SH-SY5Y (cell line): Measurements from ENCODE around the gene STX16.

Source experiments
- GATA2 ChIP-seq: IDR thresholded peaks from 2 replicates; pipeline ENCODE4 v1.6.1; 2011; ENCODE audit warnings: mild to moderate bottlenecking, low read depth, low read length
- GATA3 ChIP-seq: IDR thresholded peaks from 2 replicates; pipeline ENCODE4 v1.6.1; 2011; ENCODE audit warnings: low read depth, mild to moderate bottlenecking, low read length, moderate library complexity

Gene STX16, protein sequence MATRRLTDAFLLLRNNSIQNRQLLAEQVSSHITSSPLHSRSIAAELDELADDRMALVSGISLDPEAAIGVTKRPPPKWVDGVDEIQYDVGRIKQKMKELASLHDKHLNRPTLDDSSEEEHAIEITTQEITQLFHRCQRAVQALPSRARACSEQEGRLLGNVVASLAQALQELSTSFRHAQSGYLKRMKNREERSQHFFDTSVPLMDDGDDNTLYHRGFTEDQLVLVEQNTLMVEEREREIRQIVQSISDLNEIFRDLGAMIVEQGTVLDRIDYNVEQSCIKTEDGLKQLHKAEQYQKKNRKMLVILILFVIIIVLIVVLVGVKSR

DNA sequence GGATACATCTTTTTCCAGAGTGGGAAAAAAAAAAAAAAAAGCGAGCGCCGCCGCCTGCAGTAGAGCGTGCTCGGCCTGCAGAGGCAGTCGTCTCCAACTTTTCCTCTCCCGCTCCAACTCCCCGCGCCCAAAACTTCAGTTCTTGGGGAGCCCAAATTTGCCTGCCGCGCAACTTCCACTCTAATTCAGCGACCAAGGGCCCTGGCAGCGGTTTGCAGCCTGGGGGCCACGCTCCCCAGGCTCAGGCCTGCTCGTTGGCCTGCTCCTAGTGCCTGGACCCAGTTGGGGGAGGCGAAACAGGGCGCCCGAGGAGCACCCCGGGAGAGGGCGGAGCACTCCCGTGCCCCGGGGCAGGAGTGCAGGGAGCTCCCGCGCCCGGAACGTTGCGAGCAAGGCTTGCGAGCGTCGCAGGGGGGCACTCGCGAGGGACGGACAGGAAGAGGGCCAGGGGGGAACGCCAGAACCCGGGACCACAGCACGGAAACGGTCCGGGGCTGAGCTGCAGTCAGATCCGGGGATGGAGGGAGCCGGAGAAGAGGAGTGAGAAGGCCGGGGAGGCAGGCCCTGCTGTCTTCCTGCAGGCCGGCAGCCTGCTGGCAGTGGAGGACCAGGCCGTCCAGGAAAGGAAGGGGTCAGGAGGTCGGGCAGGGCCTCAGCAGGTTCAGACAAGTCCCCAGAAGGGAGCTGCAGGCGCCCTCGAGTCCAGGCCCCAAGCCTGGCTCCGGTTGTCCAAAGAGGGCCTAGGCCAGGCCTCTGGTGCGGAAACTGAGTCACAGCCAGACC lies at the start of gene STX16:
Gene STX16, plus strand, starts transcription at position 508 of the 783 bp plus-strand sequence. CDS start 724 bp downstream, outside the sequence.
- TF ChIP-seq GATA3 (no peak), GATA2 (no peak)

DNA sequence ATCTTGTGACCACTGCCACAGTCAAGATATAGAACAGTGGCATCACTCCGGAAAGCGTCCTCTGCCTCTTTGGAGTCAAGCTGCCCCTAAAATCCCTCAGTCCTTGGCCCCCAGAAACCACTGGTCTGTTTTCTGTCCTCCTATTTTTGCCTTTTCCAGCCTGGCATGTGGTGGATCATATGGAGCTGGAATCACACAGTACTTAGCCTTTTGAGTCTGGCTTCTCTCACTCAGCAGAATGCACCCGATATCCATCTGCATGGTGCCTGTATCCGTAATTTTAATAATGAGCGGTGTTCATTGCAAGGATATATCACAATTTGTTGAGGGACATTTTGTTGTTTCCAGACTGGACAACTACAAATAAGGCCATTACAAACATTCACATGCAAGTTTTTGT lies 49.0 kb upstream of the STX16 start:
- TF ChIP-seq GATA3 = peak; percentile 66; the same call in 1 of the 2 replicates
- peak; percentile 83 for TF ChIP-seq GATA2

DNA sequence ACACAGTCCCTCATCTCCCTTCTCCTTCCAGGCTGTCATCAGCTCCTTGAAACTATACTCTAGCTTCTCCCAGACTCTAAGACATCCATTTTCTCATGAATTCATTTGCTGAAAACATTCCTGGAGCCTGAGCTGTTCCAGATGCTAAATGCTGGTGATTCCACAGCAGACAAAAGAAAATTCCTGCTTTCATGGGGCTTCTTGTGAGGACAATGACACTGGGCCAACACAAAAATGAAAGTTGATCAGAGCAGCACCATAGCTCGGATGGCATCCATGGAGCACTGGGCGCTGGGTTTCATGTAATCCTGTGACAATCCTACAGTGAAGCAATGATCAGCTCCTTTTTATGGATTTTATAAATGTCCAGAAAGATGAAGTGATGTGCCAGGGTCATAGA lies 47.4 kb upstream of the STX16 start:
- no peak for TF ChIP-seq GATA2
- TF ChIP-seq GATA3 = no peak

DNA sequence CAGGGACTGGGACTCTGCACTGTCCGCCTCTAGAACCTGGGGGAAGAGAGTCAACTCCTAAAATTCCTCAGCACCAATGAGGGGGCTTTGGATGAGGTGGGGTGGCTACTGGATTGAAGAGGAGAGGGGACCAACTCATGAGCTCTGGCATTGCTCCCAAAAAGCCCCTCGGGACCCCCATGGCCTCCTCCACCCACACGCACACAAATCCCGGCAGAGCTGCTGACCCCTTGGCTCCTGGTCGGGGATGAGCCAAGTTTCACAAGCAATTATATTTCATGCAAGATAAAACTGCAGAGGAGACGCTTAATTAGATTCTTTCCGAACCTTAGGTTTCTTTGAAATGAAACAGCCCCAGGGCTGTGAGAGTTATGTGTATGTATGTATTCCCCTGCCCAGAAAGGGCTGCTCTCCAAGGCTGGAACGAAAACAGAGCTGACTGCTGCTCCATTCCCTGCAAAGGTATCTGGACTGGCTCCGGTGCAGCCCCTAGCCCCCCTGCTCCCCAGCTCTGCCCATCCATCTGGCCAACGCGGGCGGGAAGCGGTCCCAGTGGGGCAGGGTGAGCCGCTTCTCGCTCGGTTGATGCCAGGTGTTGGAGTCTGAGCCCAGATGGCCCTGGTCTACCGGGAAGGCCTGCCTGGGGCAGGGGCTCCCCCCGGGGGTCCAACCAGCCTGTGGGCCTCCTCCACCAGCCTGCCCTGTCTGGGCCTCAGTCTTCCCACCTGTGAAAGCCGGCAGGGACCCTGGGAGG lies 46.8 kb upstream of the STX16 start:
- TF ChIP-seq GATA3 = no peak

DNA sequence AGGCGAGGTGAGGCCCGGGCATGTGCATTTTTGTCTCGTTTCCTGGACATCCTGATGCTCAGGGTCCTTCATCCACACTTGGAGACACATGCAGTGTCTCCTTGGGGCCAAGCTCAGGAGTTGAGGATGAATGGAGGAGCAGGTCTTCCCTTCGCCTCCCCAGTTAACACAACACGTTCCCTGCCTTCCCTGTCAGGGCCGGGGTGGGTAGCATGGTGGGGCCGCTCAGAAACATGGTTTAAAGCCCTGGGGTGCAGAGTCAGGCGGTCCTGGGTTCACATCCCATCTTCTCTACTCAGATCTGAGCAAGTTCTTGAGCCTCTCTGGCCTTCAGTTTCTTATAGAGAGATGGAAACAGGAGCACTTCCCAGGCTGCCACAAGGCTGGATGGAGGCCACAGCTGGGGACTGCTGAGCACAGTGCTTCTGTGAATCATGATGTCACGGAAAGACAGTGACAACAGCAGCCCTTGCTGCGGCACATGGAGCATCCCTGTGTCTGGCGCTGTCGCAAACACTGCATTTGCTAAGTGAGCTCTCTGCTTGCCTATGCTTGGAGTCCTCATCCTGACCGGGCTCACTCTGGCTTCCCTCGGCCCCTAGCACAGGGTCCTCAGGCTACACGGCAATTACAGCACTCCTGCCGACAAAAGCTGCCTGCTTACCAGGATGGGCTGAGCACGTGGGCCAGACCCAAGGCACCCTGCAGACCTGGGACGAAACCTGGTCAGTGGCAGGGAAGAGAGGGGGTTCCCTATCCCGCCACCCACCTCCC lies 45.6 kb upstream of the STX16 start:
- TF ChIP-seq GATA3 = no peak
- TF ChIP-seq GATA2 = no peak

DNA sequence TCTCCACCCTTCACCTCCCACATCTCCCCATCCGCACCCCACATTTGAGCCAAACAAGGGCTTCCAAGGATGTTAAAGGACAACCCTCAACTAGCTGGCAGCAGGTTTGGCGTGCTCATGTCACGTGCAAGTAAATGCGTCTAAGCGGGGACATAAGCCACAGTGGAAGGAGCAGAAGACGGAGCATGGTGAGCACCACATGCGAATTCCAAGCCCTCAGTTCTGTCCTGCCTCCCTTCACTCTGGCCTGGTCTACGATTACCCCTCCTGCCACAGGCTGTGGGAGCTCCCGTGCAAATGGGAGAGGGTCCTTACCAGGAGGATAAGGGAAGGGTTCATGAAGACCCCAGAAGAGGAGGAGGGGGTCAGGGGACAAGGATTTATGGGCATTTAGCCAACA lies 44.9 kb upstream of the STX16 start:
- TF ChIP-seq GATA3 (no peak), GATA2 (no peak)

DNA sequence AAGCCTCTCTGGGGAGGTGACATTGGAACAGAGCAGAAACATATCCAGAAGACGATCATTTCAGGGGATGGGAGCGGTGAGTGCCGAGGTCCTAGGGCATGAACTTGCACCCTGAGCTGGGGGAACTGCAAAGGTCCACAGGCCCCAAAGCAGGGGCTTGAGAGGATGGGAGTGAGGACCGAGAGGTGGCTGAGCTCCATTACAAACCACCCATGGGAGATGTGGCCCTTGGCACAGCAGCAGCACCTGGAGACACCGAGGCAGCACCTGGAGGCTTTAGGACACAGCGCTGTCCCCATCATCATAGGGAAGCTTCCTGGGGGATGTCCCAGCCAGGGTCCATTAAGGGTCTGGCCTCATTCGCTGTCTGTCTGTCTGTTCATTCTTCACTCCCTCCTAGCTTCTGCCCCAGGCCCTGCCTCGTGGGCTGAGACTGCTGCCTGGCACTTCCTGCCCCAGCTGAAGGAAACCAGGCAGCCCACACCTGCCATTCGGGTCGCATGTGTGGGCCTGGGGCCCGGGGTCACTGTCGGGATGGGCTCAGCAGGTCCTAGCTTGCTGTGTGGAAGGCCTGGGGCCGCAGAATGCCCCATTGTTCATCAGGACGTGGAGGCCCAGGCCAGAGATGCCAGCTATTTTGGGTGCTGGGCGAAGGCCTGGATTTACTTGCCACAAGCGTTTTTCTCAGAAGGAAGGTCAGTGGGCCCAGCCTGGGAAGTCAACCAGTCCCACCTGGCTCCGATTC lies 42.8 kb upstream of the STX16 start:
- TF ChIP-seq GATA2 = no peak
- TF ChIP-seq GATA3 = no peak

DNA sequence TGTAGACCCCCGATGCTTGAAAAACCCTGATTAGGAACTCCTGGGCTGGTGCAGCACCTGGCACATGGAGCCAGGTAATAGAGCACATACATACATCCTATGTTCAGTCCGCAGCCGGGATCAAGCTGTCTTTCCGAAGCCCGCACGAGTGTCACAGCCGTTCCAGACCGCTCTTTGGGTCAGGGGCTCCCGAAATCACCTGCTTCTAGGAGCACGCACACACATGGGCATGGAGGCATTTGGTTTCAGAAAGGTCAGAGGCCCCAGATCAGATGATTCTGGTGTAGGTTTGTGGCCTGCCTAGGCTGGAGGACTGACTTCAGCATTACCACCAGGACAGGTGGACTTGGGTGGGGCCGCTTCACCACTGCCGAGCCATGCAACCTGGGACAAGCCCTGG lies 42.1 kb upstream of the STX16 start:
- TF ChIP-seq GATA3 (no peak), GATA2 (no peak)

DNA sequence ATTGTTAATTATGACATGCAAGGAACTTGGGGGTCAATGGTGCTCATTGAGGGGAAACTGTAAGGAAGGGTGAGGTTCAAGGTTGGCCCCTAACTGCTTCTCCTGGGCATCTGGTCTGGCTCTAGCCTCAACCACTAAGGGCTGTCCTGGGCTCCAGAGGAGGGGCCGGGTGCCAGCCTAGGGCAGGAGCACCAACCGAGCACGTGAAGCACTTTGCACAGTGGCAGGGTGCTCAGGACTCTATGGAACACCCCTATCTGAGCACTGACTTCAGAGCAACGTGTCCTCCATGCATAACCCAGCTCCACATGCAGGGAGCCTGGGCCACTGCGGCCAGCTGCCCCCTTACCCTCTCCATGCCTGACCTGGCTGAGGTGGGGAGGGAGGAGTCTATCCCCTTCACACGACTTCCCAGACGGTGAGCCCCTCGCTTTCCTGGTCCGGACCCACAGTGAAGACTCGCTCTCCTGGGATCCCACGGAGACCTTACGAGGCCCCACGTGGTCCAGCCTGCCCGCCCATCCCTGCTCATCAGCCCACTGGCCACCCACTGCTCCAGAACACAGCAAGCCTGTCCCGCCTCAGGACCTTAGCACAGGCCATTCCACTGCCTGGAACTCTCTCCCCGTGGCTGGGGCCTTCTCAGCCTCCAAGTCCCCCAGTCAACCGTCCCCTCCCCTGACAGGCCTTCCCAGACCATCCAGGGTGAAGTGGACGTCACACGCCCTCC lies 40.8 kb upstream of the STX16 start:
- TF ChIP-seq GATA2 = no peak
- TF ChIP-seq GATA3 = no peak

DNA sequence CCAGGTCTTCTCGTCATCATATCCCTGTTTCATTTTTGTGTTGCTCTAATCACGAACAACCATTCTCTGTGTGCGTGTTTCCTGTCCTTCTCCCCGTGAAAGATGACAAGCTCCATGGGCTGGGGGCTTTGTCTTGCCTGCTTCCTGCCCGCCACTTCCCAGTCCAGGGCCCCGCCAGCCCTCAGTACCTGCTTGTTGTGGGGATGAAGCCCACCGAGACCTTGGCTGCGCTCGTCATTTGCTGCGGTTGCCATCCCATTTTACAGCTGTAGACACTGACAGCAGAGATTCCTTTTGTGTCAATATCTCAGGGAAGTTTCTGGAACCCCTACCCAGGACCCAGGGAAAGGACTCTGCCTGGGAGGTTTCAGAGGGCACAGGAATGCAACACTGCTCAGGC lies 40.3 kb upstream of the STX16 start:
- TF ChIP-seq GATA2 (no peak), GATA3 (no peak)

DNA sequence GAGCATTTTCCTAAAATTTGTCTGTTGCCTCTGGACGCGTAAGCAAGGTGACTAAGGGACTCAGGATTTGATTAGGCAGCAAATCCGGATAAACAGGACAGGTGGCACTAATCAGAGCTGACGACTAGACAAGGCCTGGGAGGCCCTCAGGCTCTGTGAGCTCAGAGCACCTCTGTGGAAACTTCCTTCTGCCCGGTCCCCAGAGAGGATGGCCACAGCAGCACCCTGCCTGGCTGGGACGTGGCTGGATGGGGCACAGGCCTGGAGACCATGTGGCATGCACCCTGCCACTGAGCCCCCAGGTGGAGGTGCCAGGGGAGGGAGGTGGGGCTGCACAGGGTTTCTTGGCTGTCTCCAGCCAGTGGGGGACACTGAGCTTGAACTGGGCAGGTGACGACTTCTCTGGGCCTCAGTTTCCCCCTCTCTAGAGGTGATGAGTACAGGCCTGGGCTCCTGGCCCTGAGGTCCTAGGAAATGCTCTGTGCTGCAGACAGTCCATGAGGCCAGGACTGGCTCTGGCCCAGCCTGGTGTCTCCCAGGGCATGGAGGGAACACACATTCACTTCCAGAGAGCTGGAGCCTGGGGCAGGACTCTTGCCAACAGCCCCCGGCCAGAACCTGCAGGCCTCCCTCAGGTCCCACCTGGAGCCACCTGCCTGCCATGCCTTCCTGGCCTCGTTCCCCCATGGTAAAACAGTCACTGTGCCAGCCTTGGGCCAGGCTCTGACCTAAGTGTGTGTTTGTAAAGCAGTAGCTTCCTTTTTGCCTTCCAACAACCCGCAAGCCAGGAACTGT lies 39.6 kb upstream of the STX16 start:
- TF ChIP-seq GATA2 (no peak), GATA3 (no peak)

DNA sequence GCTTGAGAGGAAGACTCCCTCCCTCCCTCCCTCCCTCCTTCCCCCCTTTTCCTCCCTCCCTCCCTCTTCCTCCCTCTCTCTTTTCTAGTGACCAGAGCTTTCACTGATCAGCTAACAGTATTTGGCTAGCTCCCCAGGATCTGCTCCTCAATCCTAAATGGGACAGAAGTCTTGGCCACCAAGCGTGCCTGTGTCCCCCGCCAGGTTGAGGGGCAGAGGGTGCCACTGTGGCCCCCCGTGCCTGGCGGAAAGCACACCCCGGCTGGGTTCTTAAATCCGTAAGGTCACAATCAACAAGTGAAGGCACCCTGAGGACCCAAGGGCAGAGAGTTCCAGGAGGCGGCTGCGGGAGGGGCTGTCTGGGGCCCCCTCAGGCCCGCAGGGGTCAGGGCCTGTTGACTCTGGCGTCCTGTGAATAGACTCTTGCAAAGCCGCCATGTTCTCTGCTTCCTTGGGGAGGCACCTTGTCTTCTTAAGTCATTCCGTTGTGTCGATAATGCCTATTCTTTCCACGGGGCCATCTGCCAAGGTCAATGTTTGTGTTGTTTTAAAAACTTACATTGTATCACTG lies 38.9 kb upstream of the STX16 start:
- no peak for TF ChIP-seq GATA2
